SK-N-MC (cell line): ENCODE results near the gene LONP2.

Experiments used
- DNase-seq: peaks from one replicate; pipeline ENCODE4 v3.0.0-alpha.2; 2011; ENCODE audit warnings: low read depth, low spot score
- H3K27ac ChIP-seq: fragments of 200-600 bp; sonication (generic); 2 replicates; pipeline ENCODE4 v1.5.1; 2016; ENCODE audit warnings: mixed run types
- H3K36me3 ChIP-seq: fragments of 200-600 bp; sonication (generic); 2 replicates; pipeline ENCODE4 v1.6.1; 2017; ENCODE audit warnings: antibody characterized with exemption, low read length, mixed read lengths; ENCODE audit not compliant: insufficient read depth
- H3K4me3 ChIP-seq: fragments of 200-600 bp; sonication (generic); 2 replicates; pipeline ENCODE4 v1.5.1; 2016
- H3K9ac ChIP-seq: fragments of 200-600 bp; sonication (generic); 2 replicates; pipeline ENCODE4 v1.8.0; 2017; ENCODE audit warnings: mixed run types, mixed read lengths; ENCODE audit not compliant: insufficient read length
- H3K9me3 ChIP-seq: fragments of 200-600 bp; sonication (generic); 2 replicates; pipeline ENCODE4 v1.6.1; 2017; ENCODE audit warnings: low read depth, mild to moderate bottlenecking, antibody characterized with exemption, low read length, moderate library complexity, mixed read lengths
- EZH2 ChIP-seq: fragments of 200-600 bp; sonication (generic); IDR thresholded peaks from one replicate; pipeline ENCODE4 v1.6.1; 2017; ENCODE audit warnings: antibody characterized with exemption
- FOXP2 ChIP-seq: optimal IDR thresholded peaks from 2 replicates; pipeline ENCODE3; 2011; ENCODE audit warnings: mild to moderate bottlenecking, moderate library complexity; ENCODE audit not compliant: insufficient read depth; ENCODE audit errors: extremely low read length, control extremely low read depth
- POLR2AphosphoS5 ChIP-seq: IDR thresholded peaks from 2 replicates; pipeline ENCODE4 v1.6.1; 2012; ENCODE audit warnings: mild to moderate bottlenecking, low read depth, low read length, borderline replicate concordance

LONP2 gene

DNA sequence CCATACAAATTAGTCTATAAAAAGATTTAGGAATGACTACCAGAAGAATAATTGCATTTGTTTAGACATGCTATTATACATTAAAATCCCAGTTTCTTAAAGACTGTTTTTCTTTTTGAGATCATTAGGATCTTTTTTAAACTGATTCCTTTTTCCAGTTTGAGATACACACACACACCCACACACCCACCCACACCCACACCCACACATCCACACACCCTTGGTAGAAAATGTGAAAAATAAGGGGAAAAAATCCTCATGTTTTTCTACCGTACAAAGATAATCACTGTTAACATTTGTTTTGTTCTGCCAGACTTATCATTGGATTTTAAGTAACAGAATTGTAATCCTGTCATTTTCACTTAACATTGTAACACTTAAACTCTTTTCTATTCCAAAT lies 30.4 kb downstream of the LONP2 start:
- H3K9ac ChIP-seq, result no peak overlapping the region
- no peak for TF ChIP-seq EZH2
- no peak overlapping the region for H3K27ac ChIP-seq
- no peak overlapping the region for H3K4me3 ChIP-seq
- H3K9me3 ChIP-seq, result no peaks in the 10 kb centered on the region
- H3K36me3 ChIP-seq, result no peaks in the 10 kb centered on the region; the same call in 1 of the 2 replicates
- DNase-seq, result no peak

- H3K9me3 ChIP-seq, result no peaks in the 10 kb centered on the region
- no peak overlapping the region for H3K27ac ChIP-seq
- no peaks in the 10 kb centered on the region for H3K36me3 ChIP-seq
- no peak overlapping the region for H3K4me3 ChIP-seq
- no peak for DNase-seq
- no peak for TF ChIP-seq EZH2
- no peak for TF ChIP-seq FOXP2
- TF ChIP-seq POLR2AphosphoS5, result no peak
- H3K9ac ChIP-seq, result no peak overlapping the region
These were observed 32.0 kb downstream of the LONP2 start for GRCh38 chr16:48276102-48276501.

GRCh38 chr16:48277158-48277557 lies 33.1 kb downstream of the LONP2 start:
- Histone ChIP-seq H3K36me3 (no peaks in the 10 kb centered on the region), H3K9ac (no peak overlapping the region), H3K9me3 (no peaks in the 10 kb centered on the region), H3K4me3 (no peak overlapping the region), H3K27ac (no peak overlapping the region)
- TF ChIP-seq POLR2AphosphoS5, result no peak
- no peak for TF ChIP-seq FOXP2
- TF ChIP-seq EZH2, result no peak
- no peak for DNase-seq

DNA sequence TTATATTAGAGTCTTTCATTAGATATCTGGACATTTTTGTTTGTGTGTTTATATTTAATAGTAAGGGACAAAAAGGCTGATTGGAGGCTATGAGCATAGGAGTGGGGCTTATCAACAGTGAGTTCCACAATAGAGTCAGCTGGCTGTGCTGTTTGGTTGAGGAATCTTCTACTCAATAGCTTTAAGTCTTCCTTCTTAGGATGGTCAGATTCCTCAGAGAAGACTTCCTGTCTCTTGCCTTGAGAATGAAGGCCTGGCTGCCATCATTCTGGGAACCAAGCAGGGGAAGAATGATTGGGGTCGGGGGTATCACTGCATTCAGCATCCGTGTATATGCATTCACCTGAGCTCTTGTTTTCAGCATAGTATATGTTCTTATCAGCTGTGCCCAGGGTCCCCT lies 35.1 kb downstream of the LONP2 start:
- H3K9ac ChIP-seq, result no peak overlapping the region
- H3K27ac ChIP-seq, result no peak overlapping the region
- TF ChIP-seq EZH2 (no peak), POLR2AphosphoS5 (no peak), FOXP2 (no peak)
- H3K4me3 ChIP-seq, result no peak overlapping the region
- DNase-seq, result no peak
- H3K9me3 ChIP-seq, result no peaks in the 10 kb centered on the region
- H3K36me3 ChIP-seq, result no peaks in the 10 kb centered on the region

DNA sequence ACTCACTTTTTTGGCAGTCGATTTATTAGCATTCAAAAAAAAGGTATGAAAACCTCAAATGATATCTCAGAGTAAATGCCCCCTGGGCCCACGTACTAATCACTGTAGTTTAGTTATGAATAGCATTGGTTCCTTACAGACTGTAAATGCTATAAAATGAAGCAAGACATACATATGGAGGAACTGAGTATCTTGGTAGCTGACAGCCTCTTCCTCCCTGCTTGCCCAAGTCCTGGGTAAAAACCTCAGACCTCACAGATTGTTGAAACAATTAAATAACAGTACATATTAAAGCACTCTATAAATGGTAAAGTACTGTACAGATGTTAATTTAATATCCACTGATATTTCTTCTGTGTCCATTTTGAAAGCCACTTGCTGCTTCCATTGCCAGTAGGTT lies 36.4 kb downstream of the LONP2 start:
- no peaks in the 10 kb centered on the region for H3K36me3 ChIP-seq

GRCh38 chr16:48282636-48283263 lies 38.6 kb downstream of the LONP2 start:
- Histone ChIP-seq H3K27ac (no peak overlapping the region), H3K4me3 (no peak overlapping the region), H3K9me3 (no peaks in the 10 kb centered on the region), H3K9ac (no peak overlapping the region), H3K36me3 (peaks cover 4% of the 10 kb centered on the region; the same call in 1 of the 2 replicates)
- DNase-seq, result no peak
- TF ChIP-seq FOXP2, result no peak
- TF ChIP-seq EZH2, result no peak
- TF ChIP-seq POLR2AphosphoS5, result no peak

More for the DNA sequence above, 36.4 kb downstream of the LONP2 start:
- no peak overlapping the region for H3K27ac ChIP-seq
- H3K9me3 ChIP-seq, result no peaks in the 10 kb centered on the region
- TF ChIP-seq FOXP2, result no peak
- no peak for TF ChIP-seq EZH2
- TF ChIP-seq POLR2AphosphoS5, result no peak
- no peak overlapping the region for H3K9ac ChIP-seq
- DNase-seq, result no peak
- H3K4me3 ChIP-seq, result no peak overlapping the region

- Histone ChIP-seq H3K9ac (no peak overlapping the region), H3K9me3 (no peaks in the 10 kb centered on the region), H3K27ac (no peak overlapping the region), H3K4me3 (no peak overlapping the region), H3K36me3 (peaks cover 4% of the 10 kb centered on the region; the same call in 1 of the 2 replicates)
- TF ChIP-seq FOXP2, result no peak
- no peak for TF ChIP-seq EZH2
- no peak for TF ChIP-seq POLR2AphosphoS5
- DNase-seq, result no peak
These were observed 40.8 kb downstream of the LONP2 start for GRCh38 chr16:48284772-48285409.

DNA sequence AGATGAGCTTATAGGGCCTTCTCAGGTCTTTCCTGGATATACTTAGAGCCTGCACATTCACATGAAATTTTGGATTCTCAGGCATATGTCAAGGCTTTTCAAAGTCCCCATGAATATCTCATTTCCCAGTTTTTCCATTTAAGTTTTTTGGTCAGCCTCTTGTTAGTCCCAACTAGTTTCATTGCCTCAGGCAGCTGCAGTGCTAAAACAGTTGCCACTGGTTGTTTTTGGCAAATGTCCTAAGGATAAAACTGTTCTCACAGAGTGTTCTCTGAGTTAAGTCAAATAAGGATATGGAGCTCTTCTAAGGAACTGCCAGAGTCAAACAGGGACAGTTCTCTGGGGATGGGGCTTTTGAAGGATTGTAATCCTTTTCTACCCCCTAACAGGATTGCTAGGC lies 43.1 kb downstream of the LONP2 start:
- H3K4me3 ChIP-seq, result no peak overlapping the region
- TF ChIP-seq EZH2 (no peak), POLR2AphosphoS5 (no peak), FOXP2 (no peak)
- peaks cover 4% of the 10 kb centered on the region; the same call in 1 of the 2 replicates for H3K36me3 ChIP-seq
- no peak overlapping the region for H3K27ac ChIP-seq
- no peaks in the 10 kb centered on the region for H3K9me3 ChIP-seq
- H3K9ac ChIP-seq, result no peak overlapping the region
- DNase-seq, result no peak

DNA sequence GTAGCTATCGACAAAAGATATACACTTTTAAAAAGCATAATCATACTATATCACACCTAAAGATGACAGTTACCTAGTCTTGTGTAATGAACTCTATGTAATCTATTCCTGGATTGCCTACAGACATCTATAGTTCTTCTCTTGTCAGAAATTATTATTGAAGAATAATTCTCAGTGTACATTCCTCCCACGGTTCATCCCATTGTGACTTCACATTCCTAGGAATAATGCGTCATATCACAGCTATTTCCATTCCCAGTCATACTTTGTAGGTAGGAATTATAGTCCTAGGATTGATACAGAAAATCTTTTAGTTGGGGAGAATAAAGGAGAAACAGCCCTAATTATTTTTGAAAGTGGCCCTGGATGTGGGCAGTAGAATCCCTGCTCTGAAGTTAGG lies 47.2 kb downstream of the LONP2 start:
- no peak for DNase-seq
- no peak overlapping the region for H3K9ac ChIP-seq
- peaks cover 10% of the 10 kb centered on the region for H3K36me3 ChIP-seq
- H3K4me3 ChIP-seq, result no peak overlapping the region
- H3K27ac ChIP-seq, result no peak overlapping the region
- no peak for TF ChIP-seq EZH2
- TF ChIP-seq POLR2AphosphoS5, result no peak
- no peak for TF ChIP-seq FOXP2
- no peaks in the 10 kb centered on the region for H3K9me3 ChIP-seq
